HL-60 (cell line): ENCODE data around the gene KIF25.

ENCODE experiments used
- DNase-seq, 2 experiments: peaks; one replicate each; pipeline ENCODE4 v3.0.0-alpha.2; 2010 to 2020; ENCODE audit warnings: low read depth in 1 of 2, low spot score in 1 of 2
- H3K27ac ChIP-seq: fragments of 250-450 bp; sonication (Bioruptor Pico); replicated peaks from 2 replicates; pipeline ENCODE4 v1.5.1; 2020; ENCODE audit warnings: mild to moderate bottlenecking, moderate library complexity
- H3K27me3 ChIP-seq: fragments of 250-450 bp; sonication (Bioruptor Pico); 2 replicates; pipeline ENCODE4 v1.5.1; 2021; ENCODE audit warnings: mild to moderate bottlenecking, moderate library complexity; ENCODE audit not compliant: insufficient read depth, poor library complexity, severe bottlenecking
- H3K4me3 ChIP-seq: replicated peaks from 2 replicates; pipeline ENCODE4 v1.5.1; 2011; ENCODE audit warnings: mild to moderate bottlenecking, control low read depth, low read length; ENCODE audit not compliant: insufficient read depth
- GABPA ChIP-seq: IDR thresholded peaks from 2 replicates; pipeline ENCODE4 v1.6.1; 2012; ENCODE audit warnings: low read depth
- POLR2AphosphoS5 ChIP-seq: IDR thresholded peaks from 2 replicates; pipeline ENCODE4 v1.6.1; 2012; ENCODE audit warnings: low read depth
- SPI1 ChIP-seq: IDR thresholded peaks from 2 replicates; pipeline ENCODE4 v1.6.1; 2012; ENCODE audit warnings: low read depth, mild to moderate bottlenecking, borderline replicate concordance
- TF ChIP-seq, protein P1 (sequence below): IDR thresholded peaks from one replicate; pipeline ENCODE4 v1.5.1; 2011; ENCODE audit warnings: low read length, control low read depth, inconsistent platforms; ENCODE audit not compliant: insufficient read depth
- TF ChIP-seq, protein P2 (sequence below): IDR thresholded peaks from 2 replicates; pipeline ENCODE4 v1.6.1; 2012; ENCODE audit warnings: low read depth; ENCODE audit not compliant: insufficient replicate concordance

KIF25 gene

GRCh38 chr6:168013250-168013915, 15.9 kb downstream of the KIF25 start:
- no peaks in the 10 kb centered on the region for H3K27me3 ChIP-seq
- DNase-seq, result no peak
- H3K4me3 ChIP-seq, result no peak overlapping the region
- TF ChIP-seq SPI1 (no peak), POLR2AphosphoS5 (no peak), GABPA (no peak)
- TF ChIP-seq, protein P1, sequence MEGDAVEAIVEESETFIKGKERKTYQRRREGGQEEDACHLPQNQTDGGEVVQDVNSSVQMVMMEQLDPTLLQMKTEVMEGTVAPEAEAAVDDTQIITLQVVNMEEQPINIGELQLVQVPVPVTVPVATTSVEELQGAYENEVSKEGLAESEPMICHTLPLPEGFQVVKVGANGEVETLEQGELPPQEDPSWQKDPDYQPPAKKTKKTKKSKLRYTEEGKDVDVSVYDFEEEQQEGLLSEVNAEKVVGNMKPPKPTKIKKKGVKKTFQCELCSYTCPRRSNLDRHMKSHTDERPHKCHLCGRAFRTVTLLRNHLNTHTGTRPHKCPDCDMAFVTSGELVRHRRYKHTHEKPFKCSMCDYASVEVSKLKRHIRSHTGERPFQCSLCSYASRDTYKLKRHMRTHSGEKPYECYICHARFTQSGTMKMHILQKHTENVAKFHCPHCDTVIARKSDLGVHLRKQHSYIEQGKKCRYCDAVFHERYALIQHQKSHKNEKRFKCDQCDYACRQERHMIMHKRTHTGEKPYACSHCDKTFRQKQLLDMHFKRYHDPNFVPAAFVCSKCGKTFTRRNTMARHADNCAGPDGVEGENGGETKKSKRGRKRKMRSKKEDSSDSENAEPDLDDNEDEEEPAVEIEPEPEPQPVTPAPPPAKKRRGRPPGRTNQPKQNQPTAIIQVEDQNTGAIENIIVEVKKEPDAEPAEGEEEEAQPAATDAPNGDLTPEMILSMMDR, result no peak
- TF ChIP-seq, protein P2, sequence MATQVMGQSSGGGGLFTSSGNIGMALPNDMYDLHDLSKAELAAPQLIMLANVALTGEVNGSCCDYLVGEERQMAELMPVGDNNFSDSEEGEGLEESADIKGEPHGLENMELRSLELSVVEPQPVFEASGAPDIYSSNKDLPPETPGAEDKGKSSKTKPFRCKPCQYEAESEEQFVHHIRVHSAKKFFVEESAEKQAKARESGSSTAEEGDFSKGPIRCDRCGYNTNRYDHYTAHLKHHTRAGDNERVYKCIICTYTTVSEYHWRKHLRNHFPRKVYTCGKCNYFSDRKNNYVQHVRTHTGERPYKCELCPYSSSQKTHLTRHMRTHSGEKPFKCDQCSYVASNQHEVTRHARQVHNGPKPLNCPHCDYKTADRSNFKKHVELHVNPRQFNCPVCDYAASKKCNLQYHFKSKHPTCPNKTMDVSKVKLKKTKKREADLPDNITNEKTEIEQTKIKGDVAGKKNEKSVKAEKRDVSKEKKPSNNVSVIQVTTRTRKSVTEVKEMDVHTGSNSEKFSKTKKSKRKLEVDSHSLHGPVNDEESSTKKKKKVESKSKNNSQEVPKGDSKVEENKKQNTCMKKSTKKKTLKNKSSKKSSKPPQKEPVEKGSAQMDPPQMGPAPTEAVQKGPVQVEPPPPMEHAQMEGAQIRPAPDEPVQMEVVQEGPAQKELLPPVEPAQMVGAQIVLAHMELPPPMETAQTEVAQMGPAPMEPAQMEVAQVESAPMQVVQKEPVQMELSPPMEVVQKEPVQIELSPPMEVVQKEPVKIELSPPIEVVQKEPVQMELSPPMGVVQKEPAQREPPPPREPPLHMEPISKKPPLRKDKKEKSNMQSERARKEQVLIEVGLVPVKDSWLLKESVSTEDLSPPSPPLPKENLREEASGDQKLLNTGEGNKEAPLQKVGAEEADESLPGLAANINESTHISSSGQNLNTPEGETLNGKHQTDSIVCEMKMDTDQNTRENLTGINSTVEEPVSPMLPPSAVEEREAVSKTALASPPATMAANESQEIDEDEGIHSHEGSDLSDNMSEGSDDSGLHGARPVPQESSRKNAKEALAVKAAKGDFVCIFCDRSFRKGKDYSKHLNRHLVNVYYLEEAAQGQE, result no peak
- H3K27ac ChIP-seq, result no peak overlapping the region

DNA sequence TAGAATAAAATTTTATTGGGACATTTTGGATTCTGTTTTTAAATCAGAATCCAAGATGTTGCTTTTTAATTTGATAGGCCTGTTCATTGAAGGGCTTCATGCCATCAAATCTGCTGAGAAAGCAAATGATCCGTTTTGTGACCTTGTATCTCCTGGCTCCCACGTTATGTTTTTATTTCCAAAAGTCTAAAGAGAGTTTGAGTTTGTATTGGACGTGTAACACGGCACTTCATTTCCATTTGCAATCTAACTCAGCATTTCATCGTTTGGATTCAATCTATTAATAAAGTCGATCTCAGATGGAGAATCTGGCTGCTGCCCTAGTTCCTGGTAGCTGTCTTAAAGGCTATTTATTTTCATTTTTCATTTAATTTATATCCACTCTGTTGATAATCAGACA, 17.0 kb downstream of the KIF25 start:
- no peak overlapping the region for H3K27ac ChIP-seq
- H3K4me3 ChIP-seq, result no peak overlapping the region
- no peaks in the 10 kb centered on the region for H3K27me3 ChIP-seq
- TF ChIP-seq POLR2AphosphoS5 (no peak), SPI1 (no peak), GABPA (no peak)
- TF ChIP-seq, protein P1, result no peak
- TF ChIP-seq, protein P2, result no peak
- DNase-seq, result no peak

GRCh38 chr6:168015009-168015408, 17.5 kb downstream of the KIF25 start:
- TF ChIP-seq GABPA, result no peak
- TF ChIP-seq, protein P1, result no peak
- TF ChIP-seq POLR2AphosphoS5, result no peak
- TF ChIP-seq, protein P2, result no peak
- no peak for TF ChIP-seq SPI1
- no peaks in the 10 kb centered on the region for H3K27me3 ChIP-seq
- H3K27ac ChIP-seq, result no peak overlapping the region
- H3K4me3 ChIP-seq, result no peak overlapping the region
- no peak for DNase-seq
